PC-3 (cell line): ENCODE data around the gene CST2. TPM values are rescaled to one million over a fixed set of nuclear protein-coding genes. Genes with fewer than 3 reads are reported as not detected.

ENCODE experiments used
- ATAC-seq: fragments of 200-7000 bp; cut with Tn5 transposase; 2 replicates; pipeline ENCODE4 v1.9.1; 2020; ENCODE audit warnings: mild to moderate bottlenecking, moderate library complexity
- Bru-seq: library from RNA; stranded (reverse); fragments of 400-500 nt; gene quantifications from one replicate; lab custom pipeline; 2021; lab: Mats Ljungman, UMichigan
- BruChase-seq, 2 experiments: library from RNA; stranded (reverse); fragments of 400-500 nt; gene quantifications; one replicate each; lab custom pipeline; 2021; lab: Mats Ljungman, UMichigan
- BruUV-seq: library from RNA; stranded (reverse); fragments of 400-500 nt; replicated peaks from 2 replicates; lab custom pipeline; 2021; lab: Mats Ljungman, UMichigan
- CTCF ChIA-PET: fragments of 300-600 bp; sonication (Branson Sonifier 250); formaldehyde crosslinking; loops from one replicate; lab custom pipeline; 2022; ENCODE audit warnings: antibody characterized with exemption; lab: Charles Lee
- POLR2A ChIA-PET: fragments of 300-600 bp; sonication (Branson Sonifier 250); formaldehyde crosslinking; loops from one replicate; lab custom pipeline; 2022; ENCODE audit warnings: antibody characterized with exemption; ENCODE audit not compliant: unreplicated experiment; lab: Charles Lee
- DNase-seq: peaks from one replicate; pipeline ENCODE4 v3.0.0-alpha.2; 2015
- H2AFZ ChIP-seq: fragments of 300-600 bp; sonication (generic); 2 replicates; pipeline ENCODE4 v1.6.0; 2016; ENCODE audit warnings: antibody characterized with exemption, low read length
- H3F3A ChIP-seq: fragments of 300-600 bp; sonication (generic); one replicate; pipeline ENCODE4 v1.6.0; 2017; ENCODE audit warnings: antibody characterized with exemption, low read length, control low read depth, mild to moderate bottlenecking; ENCODE audit not compliant: unreplicated experiment
- H3K27ac ChIP-seq: fragments of 300-600 bp; sonication (generic); 2 replicates; pipeline ENCODE4 v1.5.1; 2016; ENCODE audit warnings: mild to moderate bottlenecking, low read length
- H3K27me3 ChIP-seq: fragments of 300-600 bp; sonication (generic); 2 replicates; pipeline ENCODE4 v1.6.1; 2016; ENCODE audit warnings: low read length, mixed read lengths
- H3K36me3 ChIP-seq: fragments of 300-600 bp; sonication (generic); 2 replicates; pipeline ENCODE4 v1.6.1; 2016; ENCODE audit warnings: low read depth, mixed run types, low read length, mixed read lengths
- H3K4me1 ChIP-seq: fragments of 300-600 bp; sonication (generic); 2 replicates; pipeline ENCODE4 v1.5.1; 2016; ENCODE audit warnings: low read length; ENCODE audit not compliant: insufficient read depth
- H3K4me2 ChIP-seq: fragments of 300-600 bp; sonication (generic); 2 replicates; pipeline ENCODE4 v1.6.0; 2016; ENCODE audit warnings: low read length
- H3K4me3 ChIP-seq: fragments of 300-600 bp; sonication (generic); 2 replicates; pipeline ENCODE4 v1.5.1; 2016; ENCODE audit warnings: mild to moderate bottlenecking, low read length, mixed read lengths
- H3K79me2 ChIP-seq: fragments of 300-600 bp; sonication (generic); 2 replicates; pipeline ENCODE4 v1.6.1; 2017; ENCODE audit warnings: low read length, mixed read lengths
- H3K9ac ChIP-seq: fragments of 300-600 bp; sonication (generic); 2 replicates; pipeline ENCODE4 v1.6.0; 2016; ENCODE audit warnings: mild to moderate bottlenecking, low read length
- H3K9me2 ChIP-seq: fragments of 300-600 bp; sonication (generic); replicated peaks from 2 replicates; pipeline ENCODE4 v1.6.1; 2016; ENCODE audit warnings: mixed run types, low read length, mixed read lengths
- H3K9me3 ChIP-seq: fragments of 300-600 bp; sonication (generic); 2 replicates; pipeline ENCODE4 v1.6.1; 2016; ENCODE audit warnings: low read length, mixed read lengths
- H4K20me1 ChIP-seq: fragments of 300-600 bp; sonication (generic); 2 replicates; pipeline ENCODE4 v1.6.1; 2016; ENCODE audit warnings: low read length, mixed read lengths
- EZH2 ChIP-seq: fragments of 300-600 bp; sonication (generic); IDR thresholded peaks from one replicate; pipeline ENCODE4 v1.6.1; 2017; ENCODE audit warnings: antibody characterized with exemption, mild to moderate bottlenecking, low read length; ENCODE audit not compliant: unreplicated experiment
- EZH2phosphoT487 ChIP-seq: fragments of 300-600 bp; sonication (generic); IDR thresholded peaks from 2 replicates; pipeline ENCODE4 v1.6.1; 2018; ENCODE audit warnings: mild to moderate bottlenecking, antibody characterized with exemption, low read length, borderline replicate concordance
- intact Hi-C: fragments of 100-400 bp; cut with micrococcal nuclease; formaldehyde crosslinking; loops from 2 replicates; pipeline ENCODE4 v1.9.0; 2023
- long read RNA-seq: library from polyadenylated mRNA; unstranded; transcript quantifications from one replicate; pipeline ENCODE4 v2.0.0, GENCODE V29; 2021; ENCODE audit not compliant: unreplicated experiment
- total RNA-seq: library from RNA; depleted of rRNA; stranded (reverse); fragments of >200 nt; gene quantifications from 2 replicates; pipeline ENCODE4 v1.2.3, GENCODE V29; 2014; rRNA removed
- TF ChIP-seq, protein P1 (sequence below): fragments of 300-600 bp; sonication (generic); conservative IDR thresholded peaks from 2 replicates; pipeline ENCODE4 v1.5.1; 2017; ENCODE audit warnings: antibody characterized with exemption, low read depth, mild to moderate bottlenecking, low read length

CST2 gene, protein sequence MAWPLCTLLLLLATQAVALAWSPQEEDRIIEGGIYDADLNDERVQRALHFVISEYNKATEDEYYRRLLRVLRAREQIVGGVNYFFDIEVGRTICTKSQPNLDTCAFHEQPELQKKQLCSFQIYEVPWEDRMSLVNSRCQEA
- total RNA-seq (not detected in 2 replicates), Bru-seq, nascent RNA (not detected), BruChase-seq, experiment 1, labeled RNA remaining after a 6-hour chase (not detected), BruChase-seq, experiment 2, labeled RNA remaining after a 2-hour chase (not detected)
- long read RNA-seq: 0 reads

DNA sequence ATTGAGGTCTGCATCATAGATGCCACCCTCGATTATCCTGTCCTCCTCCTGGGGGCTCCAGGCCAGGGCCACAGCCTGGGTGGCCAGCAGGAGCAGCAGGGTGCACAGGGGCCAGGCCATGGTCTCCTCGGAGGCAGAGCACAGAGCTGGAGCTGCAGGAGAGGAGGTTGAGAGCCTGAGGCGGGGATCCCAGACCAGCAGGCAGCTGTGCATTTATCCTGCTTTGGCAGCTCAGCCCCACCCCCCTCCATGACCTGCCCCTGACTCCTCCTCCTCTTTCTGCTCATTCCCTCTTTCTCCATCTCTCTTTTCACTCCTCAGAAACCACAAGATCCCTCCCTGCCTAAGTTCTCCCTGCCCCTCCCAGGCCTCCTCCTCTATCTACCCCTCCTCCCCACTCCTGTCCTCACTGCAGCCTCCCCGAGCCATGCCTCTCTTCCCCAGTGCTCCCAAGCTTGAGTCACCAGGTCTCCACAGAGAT is at the start of gene CST2:
Gene CST2 (minus strand): TSS at position 189 of the 481 bp plus-strand sequence. CDS start 69 bp downstream, at position 120.
- peak; percentile 56 for DNase-seq
- Histone ChIP-seq H3K79me2 (no peaks in the 10 kb centered on the region), H3F3A (no peaks in the 10 kb centered on the region), H3K4me2 (peak within 1 kb of the TSS; percentile 23; the same call in 1 of the 2 replicates), H3K36me3 (no peaks in the 10 kb centered on the region), H2AFZ (no peak within 1 kb of the TSS), H4K20me1 (no peaks in the 10 kb centered on the region), H3K27me3 (no peaks in the 10 kb centered on the region), H3K9ac (no peak within 1 kb of the TSS), H3K9me3 (no peaks in the 10 kb centered on the region), H3K9me2 (no peaks in the 10 kb centered on the region), H3K27ac (no peak within 1 kb of the TSS), H3K4me3 (no peak within 1 kb of the TSS), H3K4me1 (peaks cover 21% of the 10 kb centered on the region)
- ATAC-seq: no peak
- TF ChIP-seq, protein P1, sequence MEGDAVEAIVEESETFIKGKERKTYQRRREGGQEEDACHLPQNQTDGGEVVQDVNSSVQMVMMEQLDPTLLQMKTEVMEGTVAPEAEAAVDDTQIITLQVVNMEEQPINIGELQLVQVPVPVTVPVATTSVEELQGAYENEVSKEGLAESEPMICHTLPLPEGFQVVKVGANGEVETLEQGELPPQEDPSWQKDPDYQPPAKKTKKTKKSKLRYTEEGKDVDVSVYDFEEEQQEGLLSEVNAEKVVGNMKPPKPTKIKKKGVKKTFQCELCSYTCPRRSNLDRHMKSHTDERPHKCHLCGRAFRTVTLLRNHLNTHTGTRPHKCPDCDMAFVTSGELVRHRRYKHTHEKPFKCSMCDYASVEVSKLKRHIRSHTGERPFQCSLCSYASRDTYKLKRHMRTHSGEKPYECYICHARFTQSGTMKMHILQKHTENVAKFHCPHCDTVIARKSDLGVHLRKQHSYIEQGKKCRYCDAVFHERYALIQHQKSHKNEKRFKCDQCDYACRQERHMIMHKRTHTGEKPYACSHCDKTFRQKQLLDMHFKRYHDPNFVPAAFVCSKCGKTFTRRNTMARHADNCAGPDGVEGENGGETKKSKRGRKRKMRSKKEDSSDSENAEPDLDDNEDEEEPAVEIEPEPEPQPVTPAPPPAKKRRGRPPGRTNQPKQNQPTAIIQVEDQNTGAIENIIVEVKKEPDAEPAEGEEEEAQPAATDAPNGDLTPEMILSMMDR: no peak
- TF ChIP-seq EZH2phosphoT487 (no peak), EZH2 (no peak)
- intact Hi-C loops: no loop called here
- no TSS peak for BruUV-seq
- ChIA-PET CTCF (no interaction called here), POLR2A (no interaction called here)

DNA sequence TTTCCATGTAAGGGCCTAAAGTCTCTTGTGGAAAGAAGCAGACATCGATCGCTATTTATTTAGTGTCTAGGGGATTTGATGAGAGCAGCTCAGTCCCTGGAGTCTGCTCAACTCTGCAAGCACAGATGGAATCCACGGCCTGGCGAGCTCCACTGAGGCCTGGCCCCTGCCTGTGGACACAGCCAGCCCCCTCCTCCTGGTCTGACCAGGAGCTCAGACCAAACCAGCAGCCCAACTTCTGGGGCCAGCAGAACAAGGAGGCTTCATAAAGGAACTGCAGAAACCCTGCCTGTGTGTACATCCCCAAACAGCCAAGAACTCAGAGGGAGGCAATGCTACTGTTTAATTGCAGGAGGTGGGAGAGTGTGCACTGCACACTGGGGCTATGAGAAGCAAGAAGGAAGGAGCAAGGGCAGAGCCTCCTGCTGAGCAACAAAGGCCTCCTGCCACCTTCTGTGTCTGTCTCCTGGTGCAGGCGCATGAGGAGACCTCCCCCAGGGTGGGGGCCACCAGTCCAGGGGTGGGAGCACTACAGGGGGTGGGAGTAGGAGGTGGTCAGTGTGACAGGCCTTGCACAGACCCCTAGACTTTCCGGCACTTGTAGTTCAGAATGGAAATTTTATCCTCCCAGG is 49.2 kb upstream of the CST2 start:
- Histone ChIP-seq H3K4me2 (no peak overlapping the region), H3K79me2 (no peaks in the 10 kb centered on the region), H4K20me1 (no peaks in the 10 kb centered on the region), H3K9me3 (no peaks in the 10 kb centered on the region), H3K9ac (no peak overlapping the region), H2AFZ (no peak overlapping the region), H3K27ac (no peak overlapping the region), H3K9me2 (no peaks in the 10 kb centered on the region), H3K36me3 (no peaks in the 10 kb centered on the region), H3K27me3 (peaks cover 60% of the 10 kb centered on the region), H3K4me1 (peaks cover 3% of the 10 kb centered on the region; the same call in 1 of the 2 replicates), H3F3A (no peaks in the 10 kb centered on the region), H3K4me3 (no peak overlapping the region)
- ChIA-PET CTCF (no interaction called here), POLR2A (no interaction called here)
- intact Hi-C loops: no loop called here
- TF ChIP-seq, protein P1: no peak
- TF ChIP-seq EZH2: no peak
- no peak for TF ChIP-seq EZH2phosphoT487
- ATAC-seq (no peak), DNase-seq (no peak)
- no TSS peak for BruUV-seq
